IMR-90 (cell line): Measurements from ENCODE around the gene PGLYRP2.

Source experiments
- CEBPB ChIP-seq: IDR thresholded peaks from 2 replicates; pipeline ENCODE4 v1.6.1; 2012; ENCODE audit warnings: low read depth, low read length, improper control_type of control experiment
- MXI1 ChIP-seq: IDR thresholded peaks from 2 replicates; pipeline ENCODE4 v1.6.1; 2012; ENCODE audit warnings: low read depth, mild to moderate bottlenecking, low read length, moderate library complexity, borderline replicate concordance
- POLR2A ChIP-seq: IDR thresholded peaks from 2 replicates; pipeline ENCODE4 v1.6.1; 2012; ENCODE audit warnings: mild to moderate bottlenecking, low read depth, low read length
- TF ChIP-seq, protein P1 (sequence below): conservative IDR thresholded peaks from 2 replicates; pipeline ENCODE4 v1.5.1; 2012; ENCODE audit warnings: mild to moderate bottlenecking, low read depth, low read length, improper control_type of control experiment
- TF ChIP-seq, protein P2 (sequence below): fragments of 150-350 bp; IDR thresholded peaks from 2 replicates; pipeline ENCODE4 v1.6.1; 2017; ENCODE audit warnings: mild to moderate bottlenecking, antibody characterized with exemption, low read length, low read depth

DNA sequence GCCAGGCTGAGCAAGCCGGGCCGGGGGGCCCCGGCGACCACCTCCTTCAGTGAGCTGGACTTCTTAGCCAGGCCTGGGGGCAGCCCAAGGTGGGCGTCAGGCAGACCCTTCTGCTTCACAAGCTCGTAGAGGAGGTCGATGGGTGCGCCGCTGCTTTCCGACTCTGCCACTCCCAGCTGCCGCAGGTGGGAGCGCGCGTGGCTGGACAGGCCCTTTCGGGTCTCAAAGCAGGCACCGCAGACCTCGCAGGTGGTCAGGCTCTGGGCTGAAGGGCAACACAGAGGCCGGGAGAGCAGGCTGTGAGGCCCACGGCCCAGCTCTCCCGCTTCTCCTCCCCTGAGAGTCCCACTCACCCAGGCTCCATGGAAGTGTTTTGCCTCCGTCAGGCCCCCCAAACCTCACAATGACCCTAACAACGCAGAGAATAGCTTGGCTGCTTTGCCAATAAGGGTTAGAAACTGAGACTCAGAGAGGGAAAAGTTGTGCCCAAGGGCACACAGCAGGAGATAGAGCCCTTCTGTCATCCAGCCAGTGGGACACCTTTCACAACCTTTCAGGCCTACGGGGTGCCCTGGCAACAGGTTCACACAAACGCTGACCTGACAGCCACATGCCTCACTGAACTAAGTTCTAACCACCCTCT is 49.4 kb downstream of the PGLYRP2 start:
- TF ChIP-seq, protein P1, sequence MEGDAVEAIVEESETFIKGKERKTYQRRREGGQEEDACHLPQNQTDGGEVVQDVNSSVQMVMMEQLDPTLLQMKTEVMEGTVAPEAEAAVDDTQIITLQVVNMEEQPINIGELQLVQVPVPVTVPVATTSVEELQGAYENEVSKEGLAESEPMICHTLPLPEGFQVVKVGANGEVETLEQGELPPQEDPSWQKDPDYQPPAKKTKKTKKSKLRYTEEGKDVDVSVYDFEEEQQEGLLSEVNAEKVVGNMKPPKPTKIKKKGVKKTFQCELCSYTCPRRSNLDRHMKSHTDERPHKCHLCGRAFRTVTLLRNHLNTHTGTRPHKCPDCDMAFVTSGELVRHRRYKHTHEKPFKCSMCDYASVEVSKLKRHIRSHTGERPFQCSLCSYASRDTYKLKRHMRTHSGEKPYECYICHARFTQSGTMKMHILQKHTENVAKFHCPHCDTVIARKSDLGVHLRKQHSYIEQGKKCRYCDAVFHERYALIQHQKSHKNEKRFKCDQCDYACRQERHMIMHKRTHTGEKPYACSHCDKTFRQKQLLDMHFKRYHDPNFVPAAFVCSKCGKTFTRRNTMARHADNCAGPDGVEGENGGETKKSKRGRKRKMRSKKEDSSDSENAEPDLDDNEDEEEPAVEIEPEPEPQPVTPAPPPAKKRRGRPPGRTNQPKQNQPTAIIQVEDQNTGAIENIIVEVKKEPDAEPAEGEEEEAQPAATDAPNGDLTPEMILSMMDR, result no peak
- TF ChIP-seq MXI1 (no peak), POLR2A (no peak), CEBPB (no peak)
- TF ChIP-seq, protein P2, sequence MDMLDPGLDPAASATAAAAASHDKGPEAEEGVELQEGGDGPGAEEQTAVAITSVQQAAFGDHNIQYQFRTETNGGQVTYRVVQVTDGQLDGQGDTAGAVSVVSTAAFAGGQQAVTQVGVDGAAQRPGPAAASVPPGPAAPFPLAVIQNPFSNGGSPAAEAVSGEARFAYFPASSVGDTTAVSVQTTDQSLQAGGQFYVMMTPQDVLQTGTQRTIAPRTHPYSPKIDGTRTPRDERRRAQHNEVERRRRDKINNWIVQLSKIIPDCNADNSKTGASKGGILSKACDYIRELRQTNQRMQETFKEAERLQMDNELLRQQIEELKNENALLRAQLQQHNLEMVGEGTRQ, result no peak
